A549 (cell line): Measurements from ENCODE around the gene IL1RN.

ENCODE experiments used
- CEBPB ChIP-seq, 2 experiments: fragments of >200 bp in 1 of 2; sonication (Bioruptor Twin) in 1 of 2; formaldehyde crosslinking in 1 of 2; IDR thresholded peaks; 2 replicates each; pipeline ENCODE4 v1.6.1; 2012 to 2016
- EP300 ChIP-seq, 2 experiments: fragments of >200 bp; sonication (Bioruptor Twin); formaldehyde crosslinking; IDR thresholded peaks; 2 replicates in 1 of 2; 3 replicates in 1 of 2; pipeline ENCODE4 v1.6.1; 2016 to 2017
- ESRRA ChIP-seq: fragments of 150-350 bp; IDR thresholded peaks from 2 replicates; pipeline ENCODE4 v1.6.1; 2014; ENCODE audit warnings: mild to moderate bottlenecking, low read length, borderline replicate concordance
- FOSL2 ChIP-seq, 2 experiments: fragments of 450-650 bp in 1 of 2; fragments of >200 bp in 1 of 2; sonication (Bioruptor Twin) in 1 of 2; formaldehyde crosslinking; IDR thresholded peaks; 2 replicates each; pipeline versions ENCODE4 v1.5.0 to v1.6.1; 2016 to 2020; ENCODE audit warnings: mild to moderate bottlenecking in 1 of 2, moderate library complexity in 1 of 2
- GATA3 ChIP-seq: IDR thresholded peaks from 2 replicates; pipeline ENCODE4 v1.6.1; 2012; ENCODE audit warnings: borderline replicate concordance
- HMGXB4 ChIP-seq: fragments of 250-450 bp; sonication (Bioruptor Pico); IDR thresholded peaks from 2 replicates; pipeline ENCODE4 v1.5.0; 2021; ENCODE audit warnings: mild to moderate bottlenecking, moderate library complexity, borderline replicate concordance
- MAZ ChIP-seq: fragments of 150-350 bp; IDR thresholded peaks from 2 replicates; pipeline ENCODE4 v1.6.1; 2014; ENCODE audit warnings: antibody characterized with exemption, low read depth, low read length, borderline replicate concordance
- TF ChIP-seq, protein P1 (sequence below): fragments of >200 bp; sonication (Bioruptor Twin); formaldehyde crosslinking; IDR thresholded peaks from 3 replicates; pipeline ENCODE4 v1.5.1; 2016

GRCh38 chr2:113144259-113144658 is 16.9 kb downstream of the IL1RN start:
- no peak for TF ChIP-seq ESRRA
- TF ChIP-seq, protein P1, sequence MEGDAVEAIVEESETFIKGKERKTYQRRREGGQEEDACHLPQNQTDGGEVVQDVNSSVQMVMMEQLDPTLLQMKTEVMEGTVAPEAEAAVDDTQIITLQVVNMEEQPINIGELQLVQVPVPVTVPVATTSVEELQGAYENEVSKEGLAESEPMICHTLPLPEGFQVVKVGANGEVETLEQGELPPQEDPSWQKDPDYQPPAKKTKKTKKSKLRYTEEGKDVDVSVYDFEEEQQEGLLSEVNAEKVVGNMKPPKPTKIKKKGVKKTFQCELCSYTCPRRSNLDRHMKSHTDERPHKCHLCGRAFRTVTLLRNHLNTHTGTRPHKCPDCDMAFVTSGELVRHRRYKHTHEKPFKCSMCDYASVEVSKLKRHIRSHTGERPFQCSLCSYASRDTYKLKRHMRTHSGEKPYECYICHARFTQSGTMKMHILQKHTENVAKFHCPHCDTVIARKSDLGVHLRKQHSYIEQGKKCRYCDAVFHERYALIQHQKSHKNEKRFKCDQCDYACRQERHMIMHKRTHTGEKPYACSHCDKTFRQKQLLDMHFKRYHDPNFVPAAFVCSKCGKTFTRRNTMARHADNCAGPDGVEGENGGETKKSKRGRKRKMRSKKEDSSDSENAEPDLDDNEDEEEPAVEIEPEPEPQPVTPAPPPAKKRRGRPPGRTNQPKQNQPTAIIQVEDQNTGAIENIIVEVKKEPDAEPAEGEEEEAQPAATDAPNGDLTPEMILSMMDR = no peak
- TF ChIP-seq EP300 (IDR thresholded peaks at IDR 0.05) = no peak
- TF ChIP-seq MAZ = no peak
- no peak for TF ChIP-seq GATA3
- no peak for TF ChIP-seq FOSL2 (IDR thresholded peaks at IDR 0.05)
- TF ChIP-seq FOSL2 (CRISPR knock-in tag; IDR thresholded peaks at IDR 0.05) = no peak
- TF ChIP-seq HMGXB4 = no peak
- no peak for TF ChIP-seq CEBPB (IDR thresholded peaks at IDR 0.05)
